Activated T-cell treated with anti-CD3 and anti-CD28 coated beads for 4 hours (primary cell): ENCODE results near the gene MNT.

Source experiments
- DNase-seq: peaks from one replicate; pipeline ENCODE4 v3.0.0-alpha.2; 2020

The MNT gene

GRCh38 chr17:2378905-2379304 is 22.0 kb downstream of the MNT start:
- DNase-seq, result no peak

- DNase-seq, result no peak
Observed at GRCh38 chr17:2377659-2378058, 23.2 kb downstream of the MNT start.

GRCh38 chr17:2376107-2376506 is 24.8 kb downstream of the MNT start:
- DNase-seq, result no peak

GRCh38 chr17:2375406-2375805 is 25.5 kb downstream of the MNT start:
- no peak for DNase-seq

GRCh38 chr17:2374549-2375285 is 26.1 kb downstream of the MNT start:
- no peak for DNase-seq

GRCh38 chr17:2373179-2373578 is 27.7 kb downstream of the MNT start:
- DNase-seq, result no peak

GRCh38 chr17:2372681-2373080 is 28.2 kb downstream of the MNT start:
- no peak for DNase-seq

- no peak for DNase-seq
Observed at GRCh38 chr17:2372180-2372579, 28.7 kb downstream of the MNT start.

- DNase-seq, result no peak
Observed at GRCh38 chr17:2371183-2372130, 29.4 kb downstream of the MNT start.

GRCh38 chr17:2370211-2370589 is 30.7 kb downstream of the MNT start:
- no peak for DNase-seq

GRCh38 chr17:2369551-2370210 is 31.2 kb downstream of the MNT start:
- no peak for DNase-seq

GRCh38 chr17:2369039-2369438 is 31.8 kb downstream of the MNT start:
- no peak for DNase-seq

GRCh38 chr17:2368359-2368758 is 32.5 kb downstream of the MNT start:
- DNase-seq, result no peak

GRCh38 chr17:2366747-2367494 is 33.9 kb downstream of the MNT start:
- DNase-seq, result no peak

- DNase-seq, result no peak
Observed at GRCh38 chr17:2365132-2365531, 35.7 kb downstream of the MNT start.

GRCh38 chr17:2364763-2365116 is 36.1 kb downstream of the MNT start:
- no peak for DNase-seq

GRCh38 chr17:2363851-2364762 is 36.8 kb downstream of the MNT start:
- no peak for DNase-seq

GRCh38 chr17:2363318-2363717 is 37.5 kb downstream of the MNT start:
- no peak for DNase-seq

GRCh38 chr17:2362881-2363280 is 38.0 kb downstream of the MNT start:
- no peak for DNase-seq

GRCh38 chr17:2362416-2362815 is 38.4 kb downstream of the MNT start:
- DNase-seq, result no peak

- DNase-seq, result no peak
Observed at GRCh38 chr17:2362016-2362415, 38.8 kb downstream of the MNT start.
